GM19238 (cell line): Measurements from ENCODE around the gene CERK.

Experiments
- DNase-seq: peaks from one replicate; pipeline ENCODE4 v3.0.0; 2011; ENCODE audit warnings: low spot score; ENCODE audit not compliant: insufficient read length

The CERK gene

DNA sequence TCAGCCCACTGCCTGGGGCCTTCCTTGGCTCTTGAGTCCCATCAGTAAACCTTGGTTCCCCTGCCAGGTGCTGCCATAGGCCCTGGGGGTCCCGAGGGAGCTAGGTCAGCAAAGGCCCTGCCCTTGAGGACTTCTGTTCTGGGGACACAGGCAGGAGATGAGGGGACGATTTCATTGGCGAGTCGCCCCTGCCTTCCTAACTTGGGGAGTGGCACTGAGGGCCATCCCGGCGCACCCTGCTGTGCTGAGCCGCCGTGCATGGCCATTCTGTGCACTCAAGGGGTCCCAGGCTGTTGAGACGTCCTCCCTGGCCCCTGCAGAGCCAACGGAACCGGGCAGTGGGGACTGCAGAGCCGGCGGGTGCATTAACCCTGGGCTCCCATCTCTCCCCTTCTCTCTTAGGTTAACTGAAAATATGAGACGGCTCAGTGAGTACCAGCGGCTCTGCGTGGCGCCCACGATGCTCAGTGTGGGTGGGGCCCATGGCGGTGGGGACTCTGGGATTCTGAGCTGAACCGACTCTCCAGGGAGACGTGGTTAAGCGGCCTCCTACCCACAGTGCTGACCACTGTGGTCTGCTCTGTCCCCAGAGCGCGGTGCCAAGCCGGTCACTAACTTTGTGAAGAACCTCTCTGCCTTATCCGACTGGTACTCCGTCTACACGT is 74.5 kb downstream of the CERK start:
- DNase-seq: no peak

DNA sequence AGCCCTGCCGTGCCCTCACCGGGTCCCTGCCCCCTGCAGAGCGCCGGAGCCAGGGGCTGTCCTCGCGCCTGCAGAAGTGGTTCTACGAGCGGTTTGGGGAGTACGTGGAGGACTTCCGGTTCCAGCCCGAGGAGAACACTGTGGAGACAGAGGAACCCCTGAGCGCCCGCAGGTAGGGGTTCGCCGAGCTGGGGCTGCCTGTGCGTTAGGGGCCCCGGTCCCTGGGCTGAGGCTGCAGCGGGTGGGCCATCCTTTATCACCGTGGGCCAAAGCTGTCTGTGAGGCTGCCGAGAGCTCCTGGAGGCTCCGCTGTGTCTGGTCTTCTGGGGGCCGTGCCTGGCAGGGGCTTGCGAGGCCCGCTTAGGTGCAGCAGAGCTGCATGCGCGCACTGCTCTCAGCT is 75.1 kb downstream of the CERK start:
- DNase-seq: no peak

DNA sequence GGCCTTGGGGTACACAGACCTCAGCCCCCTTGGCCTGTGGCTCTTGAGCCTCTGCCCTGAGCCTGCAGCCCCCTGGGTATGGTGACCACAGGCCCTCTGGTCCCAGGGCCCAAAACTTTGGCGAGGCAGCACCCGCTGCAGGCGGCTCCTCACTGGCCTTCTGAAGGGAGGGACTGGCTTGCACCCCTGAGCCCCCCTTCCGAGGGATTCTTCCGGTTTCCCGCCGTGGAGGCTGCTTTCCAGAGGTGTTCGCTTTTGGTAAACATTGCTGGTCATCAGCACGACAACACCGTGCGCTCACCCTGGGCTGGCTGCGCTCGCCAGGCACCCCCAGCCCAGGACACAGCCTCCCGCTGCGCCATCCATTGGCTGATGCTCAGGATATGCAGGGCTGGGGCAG is 75.8 kb downstream of the CERK start:
- DNase-seq: no peak

DNA sequence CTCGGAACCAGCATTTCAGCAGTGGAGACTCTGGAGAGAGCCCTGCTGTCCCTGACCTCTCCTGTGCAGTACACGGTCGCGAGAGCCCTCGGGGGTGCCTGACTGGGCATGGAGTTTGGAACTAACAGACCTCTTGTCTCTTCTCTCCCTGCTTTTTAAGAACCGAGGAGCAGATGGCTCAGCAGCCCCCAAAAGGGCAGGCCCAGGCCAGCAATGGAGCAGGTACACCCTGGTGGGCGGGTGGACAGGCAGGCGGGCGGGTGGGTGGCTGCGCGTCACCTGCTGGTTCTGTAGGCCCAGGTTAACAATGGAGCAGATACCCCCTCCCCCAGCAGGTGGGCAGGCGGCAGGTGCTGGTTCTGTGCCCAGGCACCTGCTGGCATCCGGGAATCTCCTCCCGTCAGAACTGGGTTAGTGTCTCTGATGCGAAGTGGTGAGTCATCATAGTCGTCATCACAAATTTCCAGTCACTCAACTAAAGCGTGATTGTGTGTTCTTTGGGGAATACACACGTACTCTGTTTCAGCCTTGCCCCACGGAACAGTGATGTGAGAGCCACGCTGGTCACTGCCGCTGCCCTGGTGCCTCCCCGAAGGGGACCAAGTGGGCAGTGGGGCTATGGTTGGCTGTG is 76.7 kb downstream of the CERK start:
- DNase-seq: no peak

DNA sequence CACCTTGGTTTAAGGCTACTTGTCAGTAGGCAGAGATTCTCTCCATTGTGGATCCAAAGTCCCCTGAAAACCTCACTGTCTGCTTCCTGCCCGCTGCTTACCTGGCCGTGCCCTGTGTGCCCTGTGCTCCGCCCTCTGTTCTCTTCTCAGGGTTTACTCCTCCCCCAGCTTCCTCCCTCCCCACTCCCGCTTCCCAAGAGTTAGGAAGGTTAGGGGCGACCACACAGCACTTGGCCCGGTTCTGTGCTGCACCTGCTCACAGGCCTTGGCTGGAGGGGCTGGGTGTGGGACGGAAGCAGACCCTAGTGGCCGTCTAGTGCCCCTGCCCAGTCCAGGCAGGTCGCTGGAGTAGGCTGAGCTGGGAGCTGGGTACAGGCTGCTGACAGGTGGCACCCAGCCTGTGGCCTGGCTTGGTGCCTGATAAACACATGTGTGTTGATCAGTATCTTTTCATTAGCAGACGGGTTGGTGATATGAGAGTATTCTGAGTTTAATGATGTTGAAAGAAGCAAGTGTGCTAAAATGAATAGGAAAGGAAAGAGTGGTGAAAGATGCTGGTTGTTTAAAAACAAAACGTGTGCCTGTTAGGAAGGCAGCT is 77.3 kb downstream of the CERK start:
- no peak for DNase-seq

DNA sequence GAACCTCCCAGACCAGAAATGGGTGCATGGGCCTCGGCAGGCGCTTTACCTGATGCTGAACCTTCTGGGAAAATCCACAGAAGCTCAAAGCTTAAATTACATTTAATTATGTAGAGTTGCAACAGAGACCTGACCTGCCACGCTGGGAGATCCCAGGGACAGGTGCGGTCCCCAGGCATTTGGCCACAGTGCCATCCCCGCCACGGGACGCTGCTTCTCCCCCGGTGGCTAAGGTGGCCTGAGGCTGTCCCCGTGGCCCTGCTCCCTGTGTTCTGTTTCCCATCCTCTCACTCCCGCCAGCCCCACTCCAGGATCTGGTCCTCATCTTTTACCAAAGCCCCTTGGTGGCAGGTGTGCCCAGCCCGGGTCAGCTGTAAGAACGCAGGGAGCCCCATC is 78.3 kb downstream of the CERK start:
- no peak for DNase-seq

DNA sequence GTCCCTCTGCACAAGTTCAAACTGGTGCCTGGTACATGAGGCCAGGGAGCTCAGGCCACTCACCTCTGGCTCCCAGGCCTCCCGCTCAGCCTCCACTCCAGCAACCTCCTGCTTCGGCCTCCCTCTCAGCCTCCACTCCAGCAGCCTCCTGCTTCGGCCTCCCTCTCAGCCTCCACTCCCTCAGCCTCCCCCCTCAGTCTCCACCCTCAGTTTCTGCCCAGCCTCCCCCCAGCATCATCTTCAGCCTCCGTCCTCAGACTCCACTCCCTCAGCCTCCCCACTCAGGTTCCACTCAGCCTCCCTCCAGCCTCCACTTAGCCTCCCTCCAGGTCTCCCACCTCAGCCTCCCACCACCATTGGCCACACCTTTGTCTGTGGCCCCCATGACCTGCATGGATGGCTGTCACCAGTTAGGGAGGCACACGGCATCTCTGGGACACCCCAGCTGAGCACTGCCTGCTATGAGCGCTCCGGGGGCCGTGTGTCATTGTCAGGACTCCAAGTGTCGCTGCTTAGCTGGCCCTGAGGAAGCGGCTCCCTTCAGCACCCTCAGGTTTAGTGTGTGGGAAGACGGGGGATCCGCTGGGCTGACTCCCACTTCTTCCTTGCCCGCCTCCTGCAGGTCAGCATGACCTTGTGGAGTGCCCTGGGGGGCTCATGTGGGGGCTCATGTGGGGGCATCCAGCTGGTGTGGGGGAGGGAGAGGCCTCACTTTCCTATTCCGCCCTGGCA is 78.8 kb downstream of the CERK start:
- DNase-seq: no peak

DNA sequence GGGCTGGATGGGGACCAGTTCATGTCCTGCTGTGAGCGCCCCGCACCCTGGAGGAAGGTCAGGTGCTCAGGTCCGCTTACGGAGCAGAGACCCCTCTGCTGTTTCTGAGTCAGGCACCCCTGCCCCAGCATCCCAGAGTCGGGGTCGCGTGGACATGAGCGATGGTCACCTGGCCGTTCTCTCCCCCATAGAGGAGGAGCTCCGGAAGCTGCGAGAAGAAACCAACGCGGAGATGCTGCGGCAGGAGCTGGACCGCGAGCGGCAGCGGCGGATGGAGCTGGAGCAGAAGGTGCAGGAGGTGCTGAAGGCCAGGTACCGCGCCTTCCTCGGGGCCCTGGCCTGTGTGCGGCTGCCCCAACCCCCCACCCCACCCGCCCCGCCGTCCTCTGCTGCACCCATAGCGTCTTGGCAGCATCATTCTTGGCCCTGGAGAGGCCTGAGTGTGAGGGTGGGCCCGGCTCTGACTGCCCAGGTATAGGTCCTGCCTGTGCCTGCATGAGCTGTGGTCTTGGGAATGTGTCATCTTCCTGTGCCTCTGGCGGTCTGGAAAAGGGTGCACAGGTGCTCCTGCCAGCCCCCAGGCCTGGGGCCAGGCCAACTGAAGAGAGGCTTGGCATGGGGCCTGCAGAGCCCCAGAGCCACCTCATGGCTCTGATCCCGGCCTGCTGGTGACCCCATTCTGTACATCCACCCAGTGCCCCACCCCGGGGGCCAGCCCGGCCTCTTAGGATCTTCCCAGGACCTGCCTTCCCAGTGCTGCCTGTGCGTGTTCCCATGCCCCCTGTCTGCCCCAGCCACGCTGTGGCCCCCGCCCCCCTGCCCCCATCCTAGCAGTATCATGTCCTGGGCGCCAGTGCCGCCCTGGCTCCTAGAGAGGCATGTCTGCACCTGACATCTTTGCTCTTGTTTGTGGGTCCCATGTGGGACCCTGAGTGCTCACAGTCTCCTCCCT is 79.8 kb downstream of the CERK start:
- DNase-seq: no peak

DNA sequence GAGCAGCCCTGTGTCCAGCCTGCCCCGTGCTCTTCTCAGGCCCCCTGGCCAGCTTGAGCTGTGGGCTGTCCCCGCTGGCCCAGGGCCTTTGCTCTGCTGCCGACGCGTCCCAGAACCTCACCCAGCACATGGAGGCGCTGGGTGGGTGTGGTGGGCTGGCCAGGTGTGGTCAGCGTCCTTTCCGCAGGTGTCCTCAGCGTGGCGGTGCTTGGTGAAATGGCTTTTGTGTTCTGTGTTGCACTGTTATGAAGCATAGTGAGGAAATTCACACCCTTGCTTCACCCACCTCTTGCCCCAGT is 80.4 kb downstream of the CERK start:
- no peak for DNase-seq

DNA sequence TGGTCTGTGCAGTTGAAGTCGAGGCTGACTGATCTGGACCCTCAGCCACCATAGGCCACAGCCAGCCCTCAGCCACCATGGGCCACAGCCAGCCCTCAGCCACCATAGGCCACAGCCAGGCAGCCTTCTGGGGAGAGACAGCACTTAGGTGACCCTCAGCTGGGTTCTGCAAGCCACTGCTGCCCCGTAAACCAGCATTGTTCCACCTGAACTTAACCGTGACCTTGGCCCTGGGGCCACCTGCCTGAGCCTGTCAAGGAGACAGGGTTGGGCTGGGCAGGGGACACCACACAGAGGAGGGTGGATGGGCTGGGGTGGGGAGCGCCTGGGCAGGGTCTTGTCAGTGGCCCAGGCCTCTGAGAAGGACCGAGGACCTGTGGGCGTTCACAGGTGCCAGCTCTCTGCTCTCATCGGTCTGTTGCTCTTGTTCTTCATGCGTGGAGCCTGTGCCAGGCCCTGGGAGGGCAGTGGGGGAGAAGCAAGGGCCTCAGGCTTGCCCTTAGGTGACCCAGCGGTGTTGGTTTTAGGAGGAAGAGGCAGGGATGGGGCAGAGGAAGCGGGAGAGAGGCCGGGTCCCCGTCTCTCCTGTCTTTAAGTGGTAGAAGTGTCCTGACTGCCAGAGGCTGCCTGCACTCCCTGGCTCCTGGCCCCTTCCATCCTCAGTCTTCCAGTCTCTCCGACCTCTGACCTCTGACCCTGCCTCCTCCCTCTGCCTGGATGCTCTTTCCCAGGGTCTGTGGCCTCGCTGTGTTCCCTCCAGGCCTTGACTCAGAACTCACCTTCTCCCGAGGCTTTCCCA is 81.0 kb downstream of the CERK start:
- no peak for DNase-seq

DNA sequence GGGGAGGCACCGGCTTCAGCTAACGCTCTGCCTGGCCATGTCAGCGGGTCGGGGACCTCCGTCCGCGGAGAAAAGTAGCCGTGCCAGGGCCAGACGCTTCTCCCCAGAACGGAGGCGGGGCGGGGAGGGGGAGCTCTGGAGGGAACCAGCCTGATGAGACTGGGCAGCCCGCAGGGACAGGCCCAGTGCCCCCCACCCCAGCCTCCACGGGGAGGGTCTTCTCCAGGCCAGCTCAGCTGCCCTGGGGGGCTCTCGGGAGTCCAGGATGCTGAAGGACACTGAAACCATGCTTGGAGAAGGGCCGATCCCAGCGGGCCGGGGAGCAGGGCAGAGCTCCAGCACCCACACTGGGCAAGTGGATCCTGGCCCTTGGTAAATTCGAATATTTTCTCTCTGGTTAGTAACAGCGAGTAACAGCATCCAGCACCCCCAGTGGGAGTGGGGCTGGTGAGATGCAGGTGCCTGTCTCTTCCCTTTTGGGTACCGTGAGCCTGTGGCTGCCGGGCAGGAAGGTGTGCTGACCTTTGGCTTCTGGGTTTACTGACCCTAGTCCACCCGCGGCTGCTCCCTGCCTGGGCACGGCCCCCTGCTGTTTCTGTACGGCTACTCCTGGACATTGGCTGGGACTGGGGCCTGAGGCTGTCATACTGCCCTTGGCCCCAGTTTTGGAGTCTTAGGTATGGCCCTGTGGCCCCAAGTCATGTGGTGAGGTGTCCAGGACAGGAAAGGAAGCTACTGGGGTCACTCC is 82.0 kb downstream of the CERK start:
- DNase-seq: no peak

DNA sequence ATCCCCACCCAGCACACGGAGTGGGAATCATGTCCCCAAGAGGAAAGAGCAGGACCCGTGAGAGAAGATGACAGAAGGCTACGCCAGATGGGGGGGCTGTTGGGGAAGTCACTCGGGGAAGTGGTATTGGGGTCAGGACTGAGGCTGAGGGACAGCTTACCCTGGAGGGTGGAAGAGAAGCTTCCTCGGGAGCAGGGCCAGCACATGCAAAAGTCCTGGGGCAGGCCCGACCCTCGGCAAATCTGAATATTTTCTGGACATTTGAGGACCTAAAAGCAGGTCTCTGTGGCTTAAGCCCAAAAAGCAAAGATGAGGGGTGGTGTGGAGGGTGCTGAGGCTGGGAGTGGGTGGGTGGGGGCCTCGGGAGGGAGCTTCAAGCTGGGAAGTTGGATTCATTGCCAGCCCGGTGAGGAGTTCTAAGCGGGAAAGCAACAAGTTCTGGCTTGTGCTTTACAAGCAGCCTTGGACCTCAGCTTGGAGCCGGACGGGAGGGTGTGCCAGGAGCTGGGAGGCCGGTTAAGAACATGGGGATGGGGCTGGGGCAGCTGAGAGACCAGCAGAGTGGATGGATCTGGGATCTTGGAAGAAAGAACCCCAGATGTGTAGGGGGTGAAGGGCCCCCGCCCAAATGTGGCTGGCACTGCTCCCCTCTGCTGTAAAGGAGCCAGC is 83.0 kb downstream of the CERK start:
- no peak for DNase-seq

DNA sequence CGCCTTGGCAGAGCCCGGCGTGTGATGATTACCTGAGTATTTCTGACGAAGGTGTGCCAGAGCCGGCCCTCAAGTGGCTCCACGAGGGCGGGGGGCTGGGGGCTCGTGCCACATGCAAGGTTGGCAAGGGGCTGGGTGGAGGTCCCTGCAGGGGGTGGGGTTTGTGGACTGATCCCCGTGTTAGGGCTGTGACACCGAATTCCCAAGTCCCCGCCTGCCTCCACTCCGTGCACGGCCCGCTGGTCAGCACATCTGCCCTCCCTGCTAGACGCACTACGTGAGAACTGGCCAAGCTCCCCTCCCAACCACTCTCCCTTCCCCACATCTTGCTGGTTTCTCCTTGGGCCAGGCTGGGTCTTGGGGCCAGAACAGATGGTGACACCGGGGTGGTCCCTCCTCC is 83.6 kb downstream of the CERK start:
- no peak for DNase-seq

DNA sequence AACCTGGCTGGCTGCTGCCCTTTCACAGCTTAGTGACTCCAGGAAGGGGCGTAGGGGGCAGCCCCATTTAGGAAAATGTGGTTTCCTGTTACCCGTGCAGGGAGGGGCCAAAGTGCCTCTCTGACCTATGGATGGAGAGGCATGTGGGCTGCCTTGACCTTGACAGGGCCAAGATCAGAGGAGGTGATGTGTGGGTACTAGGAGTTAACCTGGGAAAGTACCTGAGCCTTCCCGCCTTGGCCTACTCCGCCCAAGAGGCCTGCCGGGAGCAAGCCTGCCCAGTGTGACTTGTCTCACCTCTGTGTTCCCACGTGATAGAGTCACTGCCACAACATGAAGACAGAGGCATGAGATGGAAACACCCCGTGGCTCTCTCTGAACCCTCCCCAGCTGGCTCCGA is 84.5 kb downstream of the CERK start:
- DNase-seq: no peak

DNA sequence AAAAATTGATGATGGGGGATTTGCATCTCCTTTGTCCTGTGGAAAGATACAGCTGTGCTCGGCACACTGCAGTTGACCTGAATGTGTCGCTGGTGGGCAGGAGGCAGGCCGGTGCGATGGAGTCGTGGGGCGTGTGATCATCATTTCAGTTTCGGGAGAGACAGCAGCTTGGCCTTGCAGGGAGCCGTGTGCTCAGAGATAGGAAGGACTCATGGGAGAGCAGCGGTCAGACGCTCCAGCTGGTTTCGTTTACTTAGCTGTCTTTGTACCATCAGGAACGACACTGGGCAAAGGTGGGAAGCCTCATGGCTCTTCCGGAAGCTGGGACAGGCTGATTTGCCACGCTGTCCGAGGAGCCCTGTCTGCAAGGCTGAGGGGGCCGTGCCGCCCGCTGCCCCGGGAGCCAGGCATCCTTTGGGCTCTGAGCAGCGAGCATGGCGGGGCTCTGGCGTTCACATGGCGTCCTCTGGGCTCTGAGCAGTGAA is 85.2 kb downstream of the CERK start:
- DNase-seq: no peak

DNA sequence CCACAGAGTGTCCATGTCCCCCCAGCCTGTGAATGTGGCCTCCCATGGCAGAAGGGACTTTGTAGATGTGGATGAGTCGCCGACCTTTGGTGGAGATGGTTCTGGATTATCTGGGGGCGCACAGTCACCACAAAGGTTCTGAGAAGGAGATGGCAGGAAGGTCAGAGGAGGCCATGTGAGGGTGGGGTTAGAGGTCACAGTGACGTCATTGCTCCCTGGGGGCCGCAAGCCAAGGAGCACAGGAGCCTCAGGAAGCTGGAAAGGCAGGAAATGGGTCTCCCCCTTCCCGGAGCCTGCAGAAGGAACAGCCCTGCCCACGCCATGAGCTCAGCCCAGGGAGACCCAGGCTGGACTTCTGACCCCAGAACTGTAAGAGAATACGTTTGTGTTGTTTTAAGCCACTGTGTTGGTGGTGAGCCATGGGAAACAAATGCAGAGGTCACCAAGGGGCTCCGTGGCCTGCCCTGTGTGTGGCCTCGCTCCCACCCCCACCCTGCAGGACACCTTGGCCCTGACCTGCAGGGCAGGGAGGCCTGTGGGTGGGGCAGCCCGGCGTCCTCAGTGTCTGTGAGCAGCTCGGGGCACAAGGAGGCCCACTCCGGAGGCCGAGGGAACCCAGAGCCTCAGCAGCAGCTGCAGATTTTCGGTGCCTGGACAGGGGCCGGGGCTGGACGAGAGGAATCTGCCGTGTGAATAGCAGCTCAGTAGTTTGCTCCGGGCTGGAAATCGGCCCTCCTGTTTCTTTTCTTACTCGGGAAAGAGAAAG is 85.8 kb downstream of the CERK start:
- no peak for DNase-seq

DNA sequence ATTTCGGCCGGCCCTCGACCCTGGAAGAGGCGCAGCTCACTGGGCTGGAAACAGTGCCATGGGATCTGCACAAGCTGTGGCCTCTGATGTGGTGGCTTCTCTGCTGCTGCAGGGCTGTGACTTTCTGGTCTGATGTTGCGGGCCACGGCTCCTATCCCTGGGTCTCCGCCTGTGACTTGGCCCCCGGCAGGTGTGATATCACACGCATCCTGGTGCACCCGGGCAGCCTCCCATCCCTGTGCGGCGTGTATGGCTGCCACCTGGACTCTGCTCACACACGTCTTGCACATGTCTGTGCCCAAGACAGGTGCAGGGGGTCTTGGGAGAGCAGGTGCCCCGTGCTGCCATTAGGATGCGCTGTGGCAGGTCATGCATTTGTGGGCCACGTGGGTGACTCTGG is 86.7 kb downstream of the CERK start:
- no peak for DNase-seq

DNA sequence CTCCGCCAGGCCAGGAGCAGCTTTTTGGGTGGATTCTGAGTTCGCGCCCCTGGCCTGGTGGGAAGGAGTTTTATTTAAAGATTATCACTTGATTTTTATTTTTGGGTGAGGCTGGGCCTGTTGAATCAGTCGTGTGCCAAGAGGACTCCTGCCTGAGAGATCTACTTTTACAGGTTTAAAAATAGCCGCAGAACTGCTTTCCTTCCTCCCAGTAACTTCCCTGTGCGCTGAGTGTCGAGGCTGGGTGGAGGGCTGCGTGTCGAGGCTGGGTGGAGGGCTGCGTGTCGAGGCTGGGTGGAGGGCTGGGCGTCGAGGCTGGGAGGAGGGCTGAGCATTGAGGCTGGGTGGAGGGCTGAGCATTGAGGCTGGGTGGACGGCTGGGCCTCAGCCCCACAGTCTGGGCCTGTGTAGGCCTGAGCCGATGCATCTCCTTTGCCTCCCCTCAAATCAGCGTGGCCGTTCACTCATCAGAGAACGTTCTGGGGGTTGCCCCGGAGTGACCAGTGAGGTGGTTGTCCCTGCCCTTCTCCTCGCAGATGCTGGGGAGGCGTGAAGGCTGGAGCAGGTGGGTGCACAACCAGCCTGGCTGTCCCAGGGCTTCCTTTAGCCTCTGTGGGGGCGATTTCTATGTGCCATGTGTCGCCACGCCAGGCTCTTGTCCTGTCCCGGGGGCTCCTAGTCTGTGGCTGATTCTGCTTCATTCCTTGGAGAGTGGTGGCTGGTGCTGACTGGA is 87.8 kb downstream of the CERK start:
- DNase-seq: no peak
